GM12878 (cell line): ENCODE results near the gene APOL4. TPM values are rescaled to one million over a fixed set of nuclear protein-coding genes. Genes with fewer than 3 reads are reported as not detected.
A peak's percentile ranks its signal among the peaks of the same experiment; 100 is the strongest.
"Not testable (repeated sequence)": the region's sequence is repeated elsewhere in the genome, so short reads cannot be mapped to it uniquely, and the experiment has no call there.

ENCODE experiments used
- ATAC-seq: fragments of 200-7000 bp; cut with Tn5 transposase; 3 replicates; pipeline ENCODE4 v1.9.1; 2020; ENCODE audit warnings: mild to moderate bottlenecking, moderate library complexity
- BruUV-seq: library from RNA; stranded (reverse); fragments of 400-500 nt; replicated peaks from 2 replicates; lab custom pipeline; 2021; lab: Mats Ljungman, UMichigan
- CTCF ChIA-PET: fragments of 300-600 bp; sonication (Branson Sonifier 250); formaldehyde crosslinking; extraction: SDS; loops from one replicate; lab custom pipeline; 2021; ENCODE audit warnings: inconsistent platforms; lab: Yijun Ruan, JAX
- POLR2A ChIA-PET: fragments of 350-600 bp; formaldehyde crosslinking; extraction: SDS; loops from one replicate; lab custom pipeline; 2021; ENCODE audit warnings: inconsistent platforms; lab: Charles Lee
- RAD21 ChIA-PET: fragments of 300-600 bp; sonication (Branson Sonifier 250); formaldehyde crosslinking; loops from one replicate; lab custom pipeline; 2023; ENCODE audit warnings: antibody characterized with exemption; ENCODE audit not compliant: unreplicated experiment; lab: Charles Lee
- SMC1A ChIA-PET: fragments of 300-600 bp; sonication (Branson Sonifier 250); formaldehyde crosslinking; loops from one replicate; lab custom pipeline; 2023; ENCODE audit not compliant: unreplicated experiment, uncharacterized antibody; lab: Charles Lee
- DNase-seq: peaks from one replicate; pipeline ENCODE4 v3.0.0-alpha.2; 2011; ENCODE audit warnings: low read depth, low spot score
- FAIRE-seq: peaks from 3 replicates; lab custom pipeline; 2011; peaks lifted over from hg19 to GRCh38; lab: Jason Lieb, UNC
- H2AFZ ChIP-seq: 2 replicates; pipeline ENCODE4 v1.6.0; 2011; ENCODE audit warnings: low read depth, low read length, control low read depth; ENCODE audit not compliant: control insufficient read depth
- H3K27ac ChIP-seq: 2 replicates; pipeline ENCODE4 v1.5.1; 2011; ENCODE audit warnings: control low read depth; ENCODE audit not compliant: control insufficient read depth, insufficient read depth
- H3K27me3 ChIP-seq, 2 experiments: replicated peaks in 1 of 2; 2 replicates each; pipeline versions ENCODE4 v1.6.0 to v1.6.1; 2011; ENCODE audit warnings: low read length in 1 of 2; ENCODE audit not compliant: control insufficient read depth in 2 of 2, insufficient read depth in 2 of 2
- H3K36me3 ChIP-seq, 2 experiments: 2 replicates each; pipeline ENCODE4 v1.5.1; 2011; ENCODE audit warnings: low read length in 1 of 2; ENCODE audit not compliant: control insufficient read depth in 2 of 2, insufficient read depth in 2 of 2
- H3K4me1 ChIP-seq: 2 replicates; pipeline ENCODE4 v1.6.1; 2011; ENCODE audit warnings: mild to moderate bottlenecking, low read length, moderate library complexity, mixed read lengths; ENCODE audit not compliant: control insufficient read depth, insufficient read depth
- H3K4me2 ChIP-seq: 2 replicates; pipeline ENCODE4 v1.6.0; 2011; ENCODE audit warnings: control low read depth; ENCODE audit not compliant: control insufficient read depth, insufficient read depth
- H3K4me3 ChIP-seq: fragments of 200-600 bp; sonication (generic); 2 replicates; pipeline ENCODE4 v1.5.1; 2016
- H3K79me2 ChIP-seq: 2 replicates; pipeline ENCODE4 v1.6.0; 2011; ENCODE audit warnings: low read length; ENCODE audit not compliant: control insufficient read depth, insufficient read depth
- H3K9ac ChIP-seq: 2 replicates; pipeline ENCODE4 v1.8.0; 2011; ENCODE audit warnings: low read length, control low read depth, mixed read lengths; ENCODE audit not compliant: control insufficient read depth, insufficient read depth
- H3K9me3 ChIP-seq: replicated peaks from 3 replicates; pipeline ENCODE4 v1.5.1; 2011; ENCODE audit warnings: mild to moderate bottlenecking, low read length; ENCODE audit not compliant: control insufficient read depth, insufficient read depth
- H4K20me1 ChIP-seq: 2 replicates; pipeline ENCODE4 v1.6.0; 2011; ENCODE audit not compliant: control insufficient read depth, insufficient read depth
- ASH2L ChIP-seq: fragments of 300-600, 200-600 bp; sonication (generic); IDR thresholded peaks from 2 replicates; pipeline ENCODE4 v1.6.1; 2017; ENCODE audit warnings: low read depth, mild to moderate bottlenecking, borderline replicate concordance
- IRF4 ChIP-seq: IDR thresholded peaks from 2 replicates; pipeline ENCODE4 v1.6.1; 2011; ENCODE audit warnings: low read depth, low read length
- NFYA ChIP-seq: IDR thresholded peaks from 2 replicates; pipeline ENCODE4 v1.6.1; 2011; ENCODE audit warnings: low read depth, mild to moderate bottlenecking, low read length, improper control_type of control experiment, borderline replicate concordance
- PAX5 ChIP-seq: IDR thresholded peaks from 2 replicates; pipeline ENCODE4 v1.6.1; 2011; ENCODE audit warnings: low read depth, low read length, borderline replicate concordance
- POLR2AphosphoS5 ChIP-seq: IDR thresholded peaks from 2 replicates; pipeline ENCODE4 v1.6.1; 2011; ENCODE audit warnings: mild to moderate bottlenecking, low read length, inconsistent platforms
- SIN3A ChIP-seq: IDR thresholded peaks from 2 replicates; pipeline ENCODE4 v1.6.1; 2012; ENCODE audit warnings: low read depth, low read length, improper control_type of control experiment
- SMAD5 ChIP-seq: IDR thresholded peaks from 2 replicates; pipeline ENCODE4 v1.6.1; 2016; ENCODE audit warnings: antibody characterized with exemption, low read depth
- STAT1 ChIP-seq: fragments of 450-650 bp; conservative IDR thresholded peaks from 2 replicates; pipeline ENCODE4 v1.6.1; 2014; ENCODE audit warnings: antibody characterized with exemption, mild to moderate bottlenecking
- TCF12 ChIP-seq: IDR thresholded peaks from 2 replicates; pipeline ENCODE4 v1.6.1; 2011; ENCODE audit warnings: low read depth, mild to moderate bottlenecking, low read length
- WGBS: methylation state at CpG from one replicate; pipeline ENCODE4 v1.1.6; 2016; ENCODE audit warnings: low lambda C conversion rate; ENCODE audit not compliant: insufficient replicate concordance, insufficient coverage; ENCODE audit errors: missing lambda C conversion rate; 5-methylcytosine and 5-hydroxymethylcytosine counted together
- in situ Hi-C: fragments of 300-500 bp; cut with MboI; formaldehyde crosslinking; loops from 9 replicates; pipeline ENCODE4 v1.14.3; 2018; ENCODE audit warnings: mixed read lengths
- intact Hi-C: fragments of 100-400 bp; cut with micrococcal nuclease; formaldehyde crosslinking; loops from one replicate; pipeline ENCODE4 v1.14.2; 2022; ENCODE audit not compliant: unreplicated experiment
- polyA plus RNA-seq, 11 experiments: library from polyadenylated mRNA; depleted of rRNA in 4 of 11; unstranded in 6 of 11; stranded (reverse) in 5 of 11; fragments of >200 nt; fragmentation: Nextera tagmentation in 4 of 11; fragmentation: Illumina TruSeq in 1 of 11; extraction: Ambion mirVana in 4 of 11; extraction: Trizol in 1 of 11; gene quantifications; 1 replicate in 1 of 11; 2 replicates in 10 of 11; pipeline versions ENCODE4 v1.2.1 to v1.2.3, GENCODE V29; 2011 to 2016; ENCODE audit warnings: inconsistent platforms in 2 of 11, missing spikeins in 2 of 11, low read depth in 1 of 11
- total RNA-seq, 4 experiments: library from RNA; depleted of rRNA in 3 of 4; stranded (reverse); fragments of >200 nt in 3 of 4; fragmentation: Illumina TruSeq in 1 of 4; extraction: Trizol in 1 of 4; gene quantifications; 2 replicates each; pipeline versions ENCODE4 v1.2.1 to v1.2.3, GENCODE V29; 2013 to 2021
- TF ChIP-seq, protein P1 (sequence below): fragments of 450-650 bp; formaldehyde crosslinking; IDR thresholded peaks from 2 replicates; pipeline ENCODE4 v1.5.0; 2022; ENCODE audit warnings: mild to moderate bottlenecking, missing genetic modification characterization
- TF ChIP-seq, protein P2 (sequence below): fragments of 450-650 bp; conservative IDR thresholded peaks from 2 replicates; pipeline ENCODE4 v1.6.1; 2017; ENCODE audit warnings: mild to moderate bottlenecking, moderate library complexity
- TF ChIP-seq, protein P3 (sequence below): IDR thresholded peaks from 2 replicates; pipeline ENCODE4 v1.6.1; 2012; ENCODE audit warnings: low read depth, low read length, improper control_type of control experiment

Gene APOL4
- total and polyA plus RNA-seq, 10 of the 15 experiments (the other 5 are each of a cell fraction or from before 2014, with no cell fraction given): 0.03 to 0.24 (median 0.19) TPM; not detected in 7

DNA sequence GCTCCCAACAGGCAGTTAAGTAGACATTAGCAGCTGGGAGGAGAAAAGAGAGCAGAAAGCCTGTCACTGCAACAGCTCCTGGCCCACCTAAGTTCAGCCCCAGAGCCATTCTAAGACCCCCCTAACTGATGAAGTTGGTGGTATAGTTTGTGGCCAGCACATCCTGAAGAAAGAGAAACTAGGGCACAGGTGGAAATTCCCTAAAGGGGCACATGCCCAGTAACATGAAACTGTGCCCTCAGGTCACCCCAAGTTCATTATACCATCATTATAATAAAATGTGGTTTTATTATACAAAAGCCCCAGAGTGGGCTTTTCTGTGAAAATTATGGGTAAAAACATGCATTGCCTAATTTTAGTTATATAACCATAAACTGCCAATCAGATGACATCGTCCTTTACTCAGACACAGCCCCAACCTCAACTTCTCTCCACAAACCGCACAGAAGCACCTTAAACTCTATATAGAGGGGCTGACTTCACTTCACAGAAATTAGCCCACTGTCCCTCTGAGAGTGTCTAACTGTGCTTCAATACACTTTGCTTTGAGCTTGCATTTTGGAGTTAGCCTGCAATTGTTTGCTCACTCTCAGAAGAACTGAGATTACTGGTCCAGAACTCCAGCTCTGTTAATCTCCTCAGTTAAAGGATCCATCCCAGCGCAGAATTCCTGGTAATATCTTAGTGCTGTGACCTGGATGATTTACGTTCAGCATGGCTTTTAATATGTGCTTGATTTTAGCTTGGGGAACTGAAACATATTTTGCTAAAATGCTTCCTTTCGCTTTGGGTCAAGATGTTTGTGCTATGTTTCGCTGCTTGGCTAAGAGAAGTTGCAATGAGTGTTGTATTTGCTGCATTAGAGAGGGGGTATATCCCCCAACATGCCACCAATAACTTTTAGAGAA lies 39.2 kb downstream of the APOL4 start (continued):
- TF ChIP-seq STAT1 (no peak), ASH2L (0 out of 2 replicates have a peak, but pooled peaks have one; percentile 56), IRF4 (peak; percentile 80), SIN3A (no peak), TCF12 (no peak), NFYA (no peak), POLR2AphosphoS5 (no peak), PAX5 (0 out of 2 replicates have a peak, but pooled peaks have one; percentile 5), SMAD5 (no peak)
- TF ChIP-seq, protein P1, sequence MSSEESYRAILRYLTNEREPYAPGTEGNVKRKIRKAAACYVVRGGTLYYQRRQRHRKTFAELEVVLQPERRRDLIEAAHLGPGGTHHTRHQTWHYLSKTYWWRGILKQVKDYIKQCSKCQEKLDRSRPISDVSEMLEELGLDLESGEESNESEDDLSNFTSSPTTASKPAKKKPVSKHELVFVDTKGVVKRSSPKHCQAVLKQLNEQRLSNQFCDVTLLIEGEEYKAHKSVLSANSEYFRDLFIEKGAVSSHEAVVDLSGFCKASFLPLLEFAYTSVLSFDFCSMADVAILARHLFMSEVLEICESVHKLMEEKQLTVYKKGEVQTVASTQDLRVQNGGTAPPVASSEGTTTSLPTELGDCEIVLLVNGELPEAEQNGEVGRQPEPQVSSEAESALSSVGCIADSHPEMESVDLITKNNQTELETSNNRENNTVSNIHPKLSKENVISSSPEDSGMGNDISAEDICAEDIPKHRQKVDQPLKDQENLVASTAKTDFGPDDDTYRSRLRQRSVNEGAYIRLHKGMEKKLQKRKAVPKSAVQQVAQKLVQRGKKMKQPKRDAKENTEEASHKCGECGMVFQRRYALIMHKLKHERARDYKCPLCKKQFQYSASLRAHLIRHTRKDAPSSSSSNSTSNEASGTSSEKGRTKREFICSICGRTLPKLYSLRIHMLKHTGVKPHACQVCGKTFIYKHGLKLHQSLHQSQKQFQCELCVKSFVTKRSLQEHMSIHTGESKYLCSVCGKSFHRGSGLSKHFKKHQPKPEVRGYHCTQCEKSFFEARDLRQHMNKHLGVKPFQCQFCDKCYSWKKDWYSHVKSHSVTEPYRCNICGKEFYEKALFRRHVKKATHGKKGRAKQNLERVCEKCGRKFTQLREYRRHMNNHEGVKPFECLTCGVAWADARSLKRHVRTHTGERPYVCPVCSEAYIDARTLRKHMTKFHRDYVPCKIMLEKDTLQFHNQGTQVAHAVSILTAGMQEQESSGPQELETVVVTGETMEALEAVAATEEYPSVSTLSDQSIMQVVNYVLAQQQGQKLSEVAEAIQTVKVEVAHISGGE (CRISPR knock-in tag): no peak
- TF ChIP-seq, protein P2, sequence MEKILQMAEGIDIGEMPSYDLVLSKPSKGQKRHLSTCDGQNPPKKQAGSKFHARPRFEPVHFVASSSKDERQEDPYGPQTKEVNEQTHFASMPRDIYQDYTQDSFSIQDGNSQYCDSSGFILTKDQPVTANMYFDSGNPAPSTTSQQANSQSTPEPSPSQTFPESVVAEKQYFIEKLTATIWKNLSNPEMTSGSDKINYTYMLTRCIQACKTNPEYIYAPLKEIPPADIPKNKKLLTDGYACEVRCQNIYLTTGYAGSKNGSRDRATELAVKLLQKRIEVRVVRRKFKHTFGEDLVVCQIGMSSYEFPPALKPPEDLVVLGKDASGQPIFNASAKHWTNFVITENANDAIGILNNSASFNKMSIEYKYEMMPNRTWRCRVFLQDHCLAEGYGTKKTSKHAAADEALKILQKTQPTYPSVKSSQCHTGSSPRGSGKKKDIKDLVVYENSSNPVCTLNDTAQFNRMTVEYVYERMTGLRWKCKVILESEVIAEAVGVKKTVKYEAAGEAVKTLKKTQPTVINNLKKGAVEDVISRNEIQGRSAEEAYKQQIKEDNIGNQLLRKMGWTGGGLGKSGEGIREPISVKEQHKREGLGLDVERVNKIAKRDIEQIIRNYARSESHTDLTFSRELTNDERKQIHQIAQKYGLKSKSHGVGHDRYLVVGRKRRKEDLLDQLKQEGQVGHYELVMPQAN: no peak
- TF ChIP-seq, protein P3, sequence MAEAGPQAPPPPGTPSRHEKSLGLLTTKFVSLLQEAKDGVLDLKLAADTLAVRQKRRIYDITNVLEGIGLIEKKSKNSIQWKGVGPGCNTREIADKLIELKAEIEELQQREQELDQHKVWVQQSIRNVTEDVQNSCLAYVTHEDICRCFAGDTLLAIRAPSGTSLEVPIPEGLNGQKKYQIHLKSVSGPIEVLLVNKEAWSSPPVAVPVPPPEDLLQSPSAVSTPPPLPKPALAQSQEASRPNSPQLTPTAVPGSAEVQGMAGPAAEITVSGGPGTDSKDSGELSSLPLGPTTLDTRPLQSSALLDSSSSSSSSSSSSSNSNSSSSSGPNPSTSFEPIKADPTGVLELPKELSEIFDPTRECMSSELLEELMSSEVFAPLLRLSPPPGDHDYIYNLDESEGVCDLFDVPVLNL: no peak

DNA sequence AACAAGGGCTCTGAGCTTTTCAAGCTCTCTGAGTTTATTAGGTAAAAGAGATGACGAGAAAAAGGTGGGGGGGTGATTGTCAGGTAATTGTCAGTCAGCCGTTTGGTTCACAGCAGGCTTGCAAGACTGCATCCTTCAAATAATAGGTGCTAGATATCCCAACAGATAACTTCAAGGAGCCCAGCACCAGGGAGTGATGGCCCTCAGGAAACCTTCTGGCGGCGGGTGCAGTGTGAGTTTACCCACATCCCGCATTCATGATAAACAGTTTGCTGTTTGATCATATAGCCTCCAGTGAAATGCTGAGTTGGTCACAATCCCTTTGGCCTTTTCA lies 39.8 kb downstream of the APOL4 start:
- H4K20me1 ChIP-seq, FAIRE-seq, in situ Hi-C loops, intact Hi-C loops, ATAC-seq, H3K9me3 ChIP-seq, BruUV-seq, DNase-seq, H3K36me3 ChIP-seq, H3K27me3 ChIP-seq: not testable (repeated sequence)
- CTCF ChIA-PET: interaction anchor here (0.6 to 11.9 kb wide), 7 partner anchors 9 to 331 kb away, joined by 3 to 150 read pairs (median 3); no protein-coding TSS in a partner anchor
- H3K4me3 ChIP-seq: peak overlapping the region; percentile 55; the same call in 1 of the 2 replicates
- peak overlapping the region; percentile 99 for H3K4me2 ChIP-seq
- 16% methylated on average over 5 of the region's 5 CpGs for WGBS
- SMC1A ChIA-PET: interaction anchor here (0.6 to 10.7 kb wide), 8 partner anchors 9 to 197 kb away, joined by 3 to 154 read pairs (median 6); partner anchors contain the start of genes APOL1 and APOL2
- peak overlapping the region; percentile 6; the same call in 1 of the 2 replicates for H2AFZ ChIP-seq
- RAD21 ChIA-PET: interaction anchor here (3.2 to 7.4 kb wide), 2 partner anchors 18 to 77 kb away, joined by 18 to 71 read pairs; partner anchors contain the start of gene APOL2
- H3K4me1 ChIP-seq: peaks cover 59% of the 10 kb centered on the region
- POLR2A ChIA-PET: interaction anchor here (1.5 to 2.8 kb wide), 3 partner anchors 8 to 16 kb away, joined by 4 to 14 read pairs (median 4); no protein-coding TSS in a partner anchor
- peak overlapping the region; percentile 24; the same call in 1 of the 2 replicates for H3K9ac ChIP-seq
- peak overlapping the region; percentile 94 for H3K27ac ChIP-seq
- peaks cover 39% of the 10 kb centered on the region for H3K79me2 ChIP-seq
